ENCODE results near the gene NUP42.
"Not testable (repeated sequence)": the region's sequence is repeated elsewhere in the genome, so short reads cannot be mapped to it uniquely, and the experiment has no call there.

Gene NUP42

DNA sequence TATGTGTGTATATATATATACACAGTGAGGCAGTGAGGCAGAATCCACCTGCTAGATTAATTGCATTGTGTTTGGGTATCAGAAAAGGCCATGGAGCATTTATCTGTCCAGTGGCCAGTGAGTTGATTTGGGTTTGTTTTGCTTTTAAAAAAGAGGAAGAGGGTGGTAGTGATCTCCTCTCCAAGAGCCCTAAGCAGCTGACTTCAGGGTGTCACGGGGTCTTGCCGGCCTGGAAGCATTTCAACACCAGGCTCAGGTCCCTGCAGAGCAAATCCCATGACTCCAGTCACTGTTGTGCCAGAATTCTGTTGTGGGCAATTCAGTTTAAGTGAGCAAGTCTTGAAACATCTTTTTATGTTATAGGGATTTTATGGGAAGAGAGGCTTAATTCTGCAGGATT is 34.2 kb downstream of the NUP42 start:
- no peak overlapping the region for H3K4me3 ChIP-seq (replicated peaks; ENCODE audit: low read depth, low read length)
- TF ChIP-seq, protein P1, sequence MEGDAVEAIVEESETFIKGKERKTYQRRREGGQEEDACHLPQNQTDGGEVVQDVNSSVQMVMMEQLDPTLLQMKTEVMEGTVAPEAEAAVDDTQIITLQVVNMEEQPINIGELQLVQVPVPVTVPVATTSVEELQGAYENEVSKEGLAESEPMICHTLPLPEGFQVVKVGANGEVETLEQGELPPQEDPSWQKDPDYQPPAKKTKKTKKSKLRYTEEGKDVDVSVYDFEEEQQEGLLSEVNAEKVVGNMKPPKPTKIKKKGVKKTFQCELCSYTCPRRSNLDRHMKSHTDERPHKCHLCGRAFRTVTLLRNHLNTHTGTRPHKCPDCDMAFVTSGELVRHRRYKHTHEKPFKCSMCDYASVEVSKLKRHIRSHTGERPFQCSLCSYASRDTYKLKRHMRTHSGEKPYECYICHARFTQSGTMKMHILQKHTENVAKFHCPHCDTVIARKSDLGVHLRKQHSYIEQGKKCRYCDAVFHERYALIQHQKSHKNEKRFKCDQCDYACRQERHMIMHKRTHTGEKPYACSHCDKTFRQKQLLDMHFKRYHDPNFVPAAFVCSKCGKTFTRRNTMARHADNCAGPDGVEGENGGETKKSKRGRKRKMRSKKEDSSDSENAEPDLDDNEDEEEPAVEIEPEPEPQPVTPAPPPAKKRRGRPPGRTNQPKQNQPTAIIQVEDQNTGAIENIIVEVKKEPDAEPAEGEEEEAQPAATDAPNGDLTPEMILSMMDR (IDR thresholded peaks at IDR 0.05; ENCODE audit: low read length, missing control alignments) = no peak

DNA sequence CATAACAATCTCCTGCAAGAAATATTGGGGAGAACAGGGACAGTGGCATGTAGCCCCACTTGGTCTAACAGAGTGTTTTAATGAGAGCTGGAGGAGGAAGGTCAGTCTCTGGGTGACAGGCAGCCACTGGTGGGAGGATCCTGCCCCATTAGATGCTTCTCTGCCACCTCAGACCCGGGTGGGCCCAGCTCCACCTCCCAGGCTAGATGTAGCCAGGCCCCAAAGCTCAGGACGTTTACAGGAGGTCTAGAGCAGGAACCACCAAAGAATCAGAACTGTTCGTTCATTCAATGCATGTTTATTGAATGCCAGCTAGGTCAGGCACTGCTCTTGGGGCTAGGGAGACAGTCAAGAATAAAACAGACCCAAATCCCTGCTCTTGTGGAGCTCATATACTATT is 36.3 kb downstream of the NUP42 start:
- H3K4me3 ChIP-seq (replicated peaks; ENCODE audit: low read depth, low read length) = no peak overlapping the region
- no peak for DNase-seq (ENCODE audit: low read depth)
- TF ChIP-seq, protein P1 (IDR thresholded peaks at IDR 0.05; ENCODE audit: low read length, missing control alignments) = no peak

More for the DNA sequence above, 34.2 kb downstream of the NUP42 start:
- DNase-seq (ENCODE audit: low read depth) = no peak

DNA sequence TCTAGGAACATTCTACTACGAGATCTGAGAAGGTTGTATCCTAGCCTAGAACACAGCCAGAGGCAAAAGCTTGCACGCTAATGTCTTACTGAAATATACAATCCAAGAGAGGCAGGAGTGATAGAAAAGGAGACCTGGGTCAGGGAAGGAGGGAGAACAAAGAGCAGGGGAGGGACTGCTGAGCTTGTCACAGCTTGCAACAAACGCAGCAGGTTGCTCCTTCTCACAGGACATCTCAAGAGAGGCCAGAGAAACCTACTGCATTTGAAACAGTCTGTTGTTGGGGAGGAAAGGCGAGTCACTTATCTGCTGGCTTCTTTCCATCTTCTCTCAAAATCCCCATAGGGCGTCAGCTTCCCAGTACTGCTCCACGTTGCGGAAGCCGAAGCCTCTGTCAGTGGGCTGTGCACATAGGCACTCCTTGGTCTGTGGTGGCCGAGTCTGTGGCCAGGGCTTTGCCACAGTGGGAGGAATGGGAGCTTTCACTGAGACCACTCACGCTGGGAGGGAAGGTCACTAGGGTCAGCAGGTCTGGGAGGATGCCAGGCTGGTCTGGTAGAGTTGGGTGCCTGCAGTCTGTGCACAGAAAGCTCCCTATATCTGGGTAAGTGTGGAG is 39.0 kb downstream of the NUP42 start:
- no peak overlapping the region for H3K4me3 ChIP-seq (replicated peaks; ENCODE audit: low read depth, low read length)
- peak; percentile 7 for DNase-seq (ENCODE audit: low read depth)
- TF ChIP-seq, protein P1 (IDR thresholded peaks at IDR 0.05; ENCODE audit: low read length, missing control alignments) = no peak

DNA sequence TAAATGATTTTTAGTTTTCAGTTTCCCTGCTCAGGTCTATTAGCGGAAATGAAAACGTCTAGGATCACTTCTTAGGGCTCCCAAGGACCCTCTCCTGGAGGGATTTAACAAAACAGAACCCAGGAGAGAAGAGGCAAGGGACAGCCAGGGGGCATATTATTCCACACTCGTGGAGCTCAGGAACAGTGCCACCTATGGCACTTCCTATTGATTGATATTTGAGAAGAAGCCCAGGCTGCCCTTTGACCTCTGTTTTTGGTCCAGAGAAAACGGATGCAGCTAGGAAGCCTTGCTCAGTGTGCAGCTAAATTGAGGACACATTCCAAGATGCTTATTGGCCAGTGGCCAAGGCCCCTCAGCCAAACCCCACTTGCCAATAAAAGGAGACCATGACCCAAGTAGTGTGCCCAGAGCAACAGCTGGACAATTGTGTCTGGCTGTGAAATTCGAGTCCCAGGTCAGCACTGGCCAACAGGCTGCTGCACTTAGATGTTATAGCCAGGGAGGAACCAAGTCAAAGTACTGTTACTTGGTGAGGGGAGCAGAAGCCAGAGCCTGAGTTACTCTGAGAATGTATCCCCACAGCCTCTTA is 40.7 kb downstream of the NUP42 start:
- no peak for DNase-seq (ENCODE audit: low read depth)
- H3K4me3 ChIP-seq (replicated peaks; ENCODE audit: low read depth, low read length) = no peak overlapping the region
- TF ChIP-seq, protein P1 (IDR thresholded peaks at IDR 0.05; ENCODE audit: low read length, missing control alignments) = no peak

DNA sequence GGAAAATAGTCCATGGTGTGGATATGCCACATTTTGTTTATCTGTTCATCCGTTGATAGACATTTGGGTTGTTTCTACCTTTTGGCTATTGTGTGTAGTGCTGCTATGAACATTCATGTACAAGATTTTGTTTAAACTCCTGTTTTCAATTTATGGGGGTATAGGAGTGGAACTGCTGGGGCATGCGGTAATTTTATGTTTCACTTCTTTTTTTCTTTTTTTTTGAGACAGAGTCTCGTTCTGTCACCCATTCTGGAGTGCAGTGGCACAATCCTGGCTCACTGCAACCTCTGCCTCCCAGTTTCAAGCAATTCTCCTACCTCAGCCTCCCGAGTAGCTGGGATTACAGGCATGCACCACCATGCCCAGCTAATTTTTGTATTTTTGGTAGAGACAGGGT is 42.5 kb downstream of the NUP42 start:
- not testable (repeated sequence) for H3K4me3 ChIP-seq (replicated peaks; ENCODE audit: low read depth, low read length); DNase-seq (ENCODE audit: low read depth)

DNA sequence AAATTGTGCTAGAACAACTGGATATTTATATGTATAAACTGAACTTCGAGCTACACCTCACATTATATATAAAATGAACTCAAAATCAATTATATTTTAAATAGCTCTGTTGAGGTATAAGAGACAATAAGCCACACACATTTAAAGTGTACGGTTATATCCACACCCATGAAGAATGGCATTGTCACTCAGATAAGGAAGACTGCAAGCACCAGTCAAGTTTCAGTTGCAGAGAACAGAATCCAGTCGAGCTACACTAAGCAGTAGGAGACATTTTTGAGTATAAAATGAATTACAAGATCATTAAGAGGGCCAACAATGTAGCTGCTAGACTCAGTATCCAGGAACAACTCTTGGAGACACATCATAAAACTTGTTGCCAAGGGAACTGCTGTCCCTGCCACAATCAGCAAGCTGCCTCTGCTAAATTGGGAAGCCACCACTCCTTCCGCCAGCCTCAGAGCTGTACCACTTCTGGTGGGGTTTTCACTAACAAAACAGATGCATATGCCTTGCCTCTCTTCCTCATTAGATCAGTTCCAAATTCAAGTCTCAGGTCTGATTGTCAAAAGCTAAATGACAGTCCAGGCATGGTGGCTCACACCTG is 45.1 kb downstream of the NUP42 start:
- no peak for DNase-seq (ENCODE audit: low read depth)
- TF ChIP-seq, protein P1 (IDR thresholded peaks at IDR 0.05; ENCODE audit: low read length, missing control alignments) = no peak
- H3K4me3 ChIP-seq (replicated peaks; ENCODE audit: low read depth, low read length) = no peak overlapping the region

DNA sequence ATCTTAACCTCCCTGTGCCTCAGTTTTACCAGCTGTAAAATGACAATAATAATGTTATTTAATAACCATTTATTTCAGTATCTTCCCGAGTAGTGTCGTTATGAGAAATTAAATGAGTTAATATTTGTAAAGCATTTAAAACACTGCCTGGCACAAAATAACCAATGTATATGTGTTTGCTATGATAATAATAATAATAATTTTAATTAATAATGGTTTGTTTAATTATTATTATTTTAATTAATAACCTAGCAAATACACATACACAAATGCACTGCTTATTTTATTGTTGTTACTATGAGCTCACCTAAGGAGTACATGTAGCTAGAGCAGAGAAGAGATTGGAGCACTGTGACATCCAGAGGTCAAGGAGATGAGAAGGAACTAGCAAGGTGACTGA is 46.6 kb downstream of the NUP42 start:
- TF ChIP-seq, protein P1 (IDR thresholded peaks at IDR 0.05; ENCODE audit: low read length, missing control alignments) = no peak
- no peak for DNase-seq (ENCODE audit: low read depth)
- no peak overlapping the region for H3K4me3 ChIP-seq (replicated peaks; ENCODE audit: low read depth, low read length)

Data from fibroblast of pulmonary artery (primary cell).